Gastroesophageal sphincter (tissue), 4 donors: ENCODE results near the gene ASB18. TPM values are rescaled to one million over a fixed set of nuclear protein-coding genes. Genes with fewer than 3 reads are reported as not detected.

ENCODE experiments used
- ATAC-seq: fragments of 150-250 bp; one replicate; pipeline ENCODE4 v1.9.1; 2016; ENCODE audit warnings: mild to moderate bottlenecking, moderate library complexity
- H3K27ac ChIP-seq, 4 donors: fragments of 200-600 bp; sonication (generic) in 3 of 4; 1 replicate in 3 of 4; 2 replicates in 1 of 4; pipeline ENCODE4 v1.5.1; 2016 to 2019
- H3K27me3 ChIP-seq: fragments of 200-600 bp; sonication (generic); one replicate; pipeline ENCODE4 v1.5.1; 2019
- H3K36me3 ChIP-seq, 2 donors: fragments of 200-600 bp; sonication (generic); one replicate each; pipeline ENCODE4 v1.5.1; 2019; ENCODE audit warnings: control low read depth in 1 of 2
- H3K4me1 ChIP-seq, 3 donors: fragments of 200-600 bp; sonication (generic); 1 replicate in 2 of 3; 2 replicates in 1 of 3; pipeline ENCODE4 v1.5.1; 2016 to 2019; ENCODE audit warnings: control low read depth in 2 of 3
- H3K4me3 ChIP-seq, 2 donors: fragments of 200-600 bp; sonication (generic); one replicate each; pipeline ENCODE4 v1.5.1; 2019; ENCODE audit warnings: mild to moderate bottlenecking in 1 of 2, moderate library complexity in 1 of 2
- H3K9me3 ChIP-seq, 3 donors: fragments of 200-600 bp; sonication (generic); one replicate each; pipeline ENCODE4 v1.5.1; 2017 to 2019; ENCODE audit warnings: control low read depth in 2 of 3
- EP300 ChIP-seq: sonication (generic); formaldehyde crosslinking; IDR thresholded peaks from one replicate; pipeline ENCODE4 v1.6.1; 2017; ENCODE audit warnings: antibody characterized with exemption, mild to moderate bottlenecking
- POLR2A ChIP-seq, 2 donors: fragments of 450-650 bp; IDR thresholded peaks; one replicate each; pipeline ENCODE4 v1.6.1; 2017; ENCODE audit warnings: antibody characterized with exemption in 2 of 2, mild to moderate bottlenecking in 2 of 2, moderate library complexity in 1 of 2
- POLR2AphosphoS5 ChIP-seq: sonication (generic); formaldehyde crosslinking; IDR thresholded peaks from one replicate; pipeline ENCODE4 v1.6.1; 2017; ENCODE audit warnings: antibody characterized with exemption
- WGBS, 2 donors: methylation state at CpG; one replicate each; pipeline ENCODE4 v1.1.5; 2018; ENCODE audit warnings: low coverage in 1 of 2; 5-methylcytosine and 5-hydroxymethylcytosine counted together
- total RNA-seq, 4 donors: library from RNA; depleted of rRNA; stranded (reverse); fragments of >200 nt; gene quantifications; one replicate each; pipeline ENCODE4 v1.1.0, GENCODE V29; 2016
- TF ChIP-seq, protein P1 (sequence below), 4 experiments: fragments of 200-600 bp in 2 of 4; fragments of 450-650 bp in 2 of 4; sonication (generic) in 1 of 4; IDR thresholded peaks; one replicate each; pipeline ENCODE4 v1.5.1; 2017 to 2019; ENCODE audit warnings: antibody characterized with exemption in 4 of 4, mild to moderate bottlenecking in 2 of 4, moderate library complexity in 2 of 4

ASB18 gene
- total RNA-seq, 4 donors from 2014 or later, result not detected

DNA sequence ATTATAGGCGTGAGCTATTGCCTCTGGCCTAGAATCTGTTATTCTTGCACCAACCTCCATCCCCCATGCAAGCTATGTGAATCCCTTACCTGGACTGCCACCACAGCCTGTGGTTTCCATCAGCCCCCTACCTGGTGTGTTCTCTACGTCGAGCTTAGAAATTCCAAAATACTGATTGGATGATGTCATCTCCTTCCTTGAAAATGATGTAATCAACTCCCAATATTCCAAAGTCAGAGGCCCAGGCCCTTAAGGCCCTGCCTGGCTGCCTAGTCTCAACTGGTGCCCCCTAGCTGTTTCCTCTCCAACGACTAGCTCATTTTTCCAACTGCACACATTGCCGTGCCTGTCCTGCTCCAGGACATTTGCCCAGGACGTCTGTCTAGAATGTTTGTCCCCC lies 54.7 kb downstream of the ASB18 start:
- H3K9me3 ChIP-seq, result peaks cover 0 to 26% (median 0%) of the 10 kb centered on the region in 3 donors
- WGBS, 2 donors, result 67% methylated on average over 6 of the region's 6 CpGs; no CpG with 5 or more reads in 1 of the 2 donors
- no peaks in the 10 kb centered on the region for H3K36me3 ChIP-seq
- no peak overlapping the region for H3K4me3 ChIP-seq
- no peak overlapping the region for H3K27ac ChIP-seq
- no peak for ATAC-seq
- H3K4me1 ChIP-seq, result no peaks in the 10 kb centered on the region
- peaks cover 82% of the 10 kb centered on the region for H3K27me3 ChIP-seq
- TF ChIP-seq POLR2AphosphoS5 (no peak), EP300 (no peak), POLR2A (IDR thresholded peaks at IDR 0.05) (no peak)
- TF ChIP-seq, protein P1, sequence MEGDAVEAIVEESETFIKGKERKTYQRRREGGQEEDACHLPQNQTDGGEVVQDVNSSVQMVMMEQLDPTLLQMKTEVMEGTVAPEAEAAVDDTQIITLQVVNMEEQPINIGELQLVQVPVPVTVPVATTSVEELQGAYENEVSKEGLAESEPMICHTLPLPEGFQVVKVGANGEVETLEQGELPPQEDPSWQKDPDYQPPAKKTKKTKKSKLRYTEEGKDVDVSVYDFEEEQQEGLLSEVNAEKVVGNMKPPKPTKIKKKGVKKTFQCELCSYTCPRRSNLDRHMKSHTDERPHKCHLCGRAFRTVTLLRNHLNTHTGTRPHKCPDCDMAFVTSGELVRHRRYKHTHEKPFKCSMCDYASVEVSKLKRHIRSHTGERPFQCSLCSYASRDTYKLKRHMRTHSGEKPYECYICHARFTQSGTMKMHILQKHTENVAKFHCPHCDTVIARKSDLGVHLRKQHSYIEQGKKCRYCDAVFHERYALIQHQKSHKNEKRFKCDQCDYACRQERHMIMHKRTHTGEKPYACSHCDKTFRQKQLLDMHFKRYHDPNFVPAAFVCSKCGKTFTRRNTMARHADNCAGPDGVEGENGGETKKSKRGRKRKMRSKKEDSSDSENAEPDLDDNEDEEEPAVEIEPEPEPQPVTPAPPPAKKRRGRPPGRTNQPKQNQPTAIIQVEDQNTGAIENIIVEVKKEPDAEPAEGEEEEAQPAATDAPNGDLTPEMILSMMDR (IDR thresholded peaks at IDR 0.05), result no peak

DNA sequence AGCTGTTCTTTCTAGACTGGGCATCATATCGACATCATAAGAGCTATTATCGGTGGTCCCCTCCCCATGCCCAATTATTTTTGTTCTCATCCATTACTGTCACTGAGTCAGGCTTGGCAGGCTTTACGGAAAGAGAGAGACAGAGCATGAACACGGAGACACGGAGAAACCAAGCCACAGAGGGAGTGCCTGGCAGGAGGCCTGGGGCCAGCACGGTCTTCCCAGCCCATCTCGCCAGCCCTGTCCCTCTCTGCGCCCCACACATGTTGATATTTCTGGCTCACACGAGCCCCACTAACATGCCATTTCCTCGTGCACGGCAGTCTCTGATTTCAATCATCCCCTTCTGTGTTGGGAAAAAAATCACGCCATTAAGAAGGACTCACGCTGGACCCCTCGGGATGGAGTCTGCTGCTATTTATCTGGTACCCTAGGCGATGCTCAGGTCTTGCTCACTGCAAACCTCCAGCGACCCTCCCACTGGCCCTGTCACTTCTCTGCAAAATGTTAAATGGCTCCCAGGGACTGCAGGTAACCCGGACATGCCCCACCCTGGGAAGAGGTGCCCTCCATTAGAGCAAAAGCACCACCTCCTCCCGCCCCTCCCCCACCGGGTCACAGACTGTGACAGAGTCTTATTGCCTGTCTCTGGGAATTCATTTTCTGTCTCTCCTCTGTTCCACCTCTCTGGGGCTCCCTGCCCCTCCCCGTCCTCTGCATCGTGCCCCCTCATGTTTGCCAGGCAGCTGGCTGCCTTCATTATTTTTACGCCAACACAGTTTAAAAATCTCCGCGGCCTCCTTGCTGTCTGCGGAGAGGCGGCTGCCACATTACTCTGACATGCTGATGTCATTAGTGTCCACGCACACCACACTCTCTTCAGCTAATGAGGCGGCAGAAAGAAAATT lies 55.9 kb downstream of the ASB18 start:
- H3K27ac ChIP-seq, result no peak overlapping the region
- TF ChIP-seq, protein P1 (IDR thresholded peaks at IDR 0.05), result no peak
- TF ChIP-seq POLR2A (IDR thresholded peaks at IDR 0.05) (no peak), EP300 (no peak), POLR2AphosphoS5 (no peak)
- 58 to 61% methylated on average over 12 to 18 of the region's 28 CpGs for WGBS, 2 donors

DNA sequence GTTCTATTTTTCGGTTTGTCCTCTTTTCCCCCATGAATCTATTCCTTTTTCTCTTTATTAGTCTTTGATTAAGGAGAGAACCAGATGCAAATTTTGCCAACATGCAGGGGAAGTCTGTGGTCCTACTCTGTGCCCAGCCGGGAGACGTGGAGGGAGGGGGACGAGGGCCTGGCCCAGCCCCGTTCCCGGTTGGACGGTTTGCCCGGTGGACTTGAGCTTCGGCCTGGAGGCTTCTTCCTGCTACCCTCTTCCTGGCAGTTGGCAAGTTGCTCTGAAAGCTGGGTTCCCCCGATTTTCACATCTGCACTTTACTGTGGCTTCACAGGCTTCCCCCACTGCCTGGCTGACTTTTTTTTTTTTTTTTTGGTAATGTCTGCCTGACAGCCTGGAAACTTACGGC lies 56.7 kb downstream of the ASB18 start:
- peaks cover 79% of the 10 kb centered on the region for H3K27me3 ChIP-seq
- no peak for ATAC-seq
- no peak for TF ChIP-seq EP300
- TF ChIP-seq POLR2A (IDR thresholded peaks at IDR 0.05), result no peak
- TF ChIP-seq, protein P1 (IDR thresholded peaks at IDR 0.05), result no peak
- TF ChIP-seq POLR2AphosphoS5, result no peak
- H3K4me3 ChIP-seq, result no peak overlapping the region
- H3K4me1 ChIP-seq, result no peaks in the 10 kb centered on the region
- H3K9me3 ChIP-seq, result peaks cover 0 to 32% (median 0%) of the 10 kb centered on the region in 3 donors
- no peaks in the 10 kb centered on the region for H3K36me3 ChIP-seq
- 58 to 80% methylated on average over 3 to 5 of the region's 11 CpGs for WGBS, 2 donors
- no peak overlapping the region for H3K27ac ChIP-seq

More for the DNA sequence above, 55.9 kb downstream of the ASB18 start:
- no peak for ATAC-seq
- Histone ChIP-seq H3K4me3 (no peak overlapping the region), H3K36me3 (no peaks in the 10 kb centered on the region), H3K27me3 (peaks cover 83% of the 10 kb centered on the region), H3K9me3 (peaks cover 0 to 32% (median 0%) of the 10 kb centered on the region in 3 donors), H3K4me1 (no peaks in the 10 kb centered on the region)

DNA sequence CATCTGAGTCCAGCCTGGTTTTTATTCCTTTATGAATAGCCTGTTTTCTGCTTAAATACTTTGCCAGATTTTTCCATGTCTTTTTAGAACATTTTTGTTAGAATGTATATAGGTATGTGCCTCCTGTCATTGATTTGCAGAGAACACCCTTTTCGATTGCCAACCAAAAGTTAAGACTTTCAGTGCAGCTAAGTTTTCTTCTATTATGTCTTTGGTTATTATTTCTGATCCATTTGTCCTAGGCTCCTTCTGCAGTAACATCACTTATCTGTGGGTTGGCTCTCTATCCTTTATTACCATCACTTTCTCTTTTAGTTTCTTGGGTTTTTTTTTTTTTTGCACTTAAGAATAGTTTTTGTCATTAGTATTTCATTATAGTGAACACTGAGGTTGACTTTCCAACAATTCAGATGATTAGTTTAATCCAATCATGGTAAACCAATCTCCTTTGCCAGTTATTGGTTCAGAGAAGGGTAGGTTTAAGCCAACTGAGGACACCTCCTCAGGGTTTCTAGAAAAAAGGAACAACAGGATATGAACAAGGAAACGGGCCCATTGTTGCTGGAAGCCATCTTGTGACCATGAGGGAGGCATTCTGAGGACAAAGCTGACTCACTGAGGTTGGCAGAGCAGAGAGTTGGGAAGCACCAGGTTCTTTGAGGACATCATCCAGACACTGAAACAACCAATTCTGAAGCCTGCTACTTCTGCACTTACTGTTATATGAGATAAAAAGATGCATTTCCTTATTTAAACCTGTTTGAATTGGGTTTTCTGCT lies 58.1 kb downstream of the ASB18 start:
- no peak for ATAC-seq
- no peak overlapping the region for H3K27ac ChIP-seq

More for the DNA sequence above, 58.1 kb downstream of the ASB18 start:
- no peaks in the 10 kb centered on the region for H3K36me3 ChIP-seq
- H3K27me3 ChIP-seq, result peaks cover 65% of the 10 kb centered on the region
- TF ChIP-seq, protein P1 (IDR thresholded peaks at IDR 0.05), result no peak
- TF ChIP-seq POLR2A (IDR thresholded peaks at IDR 0.05), result no peak
- no peak for TF ChIP-seq EP300
- no peak for TF ChIP-seq POLR2AphosphoS5
- no peaks in the 10 kb centered on the region for H3K4me1 ChIP-seq
- peaks cover 0 to 32% (median 0%) of the 10 kb centered on the region in 3 donors for H3K9me3 ChIP-seq
- WGBS, 2 donors, result 77 to 100% methylated on average over 2 of the region's 2 CpGs
- no peak overlapping the region for H3K4me3 ChIP-seq
